Germinal center (tissue), 1 donor: ENCODE results near the gene LCE2A.
A peak's percentile ranks its signal among the peaks of the same experiment; 100 is the strongest.
"Not testable (repeated sequence)": the region's sequence is repeated elsewhere in the genome, so short reads cannot be mapped to it uniquely, and the experiment has no call there.

Experiments
- DNase-seq: peaks from one replicate; pipeline ENCODE4 v3.0.0; 2012; ENCODE audit warnings: mixed read lengths, low spot score

Gene LCE2A

DNA sequence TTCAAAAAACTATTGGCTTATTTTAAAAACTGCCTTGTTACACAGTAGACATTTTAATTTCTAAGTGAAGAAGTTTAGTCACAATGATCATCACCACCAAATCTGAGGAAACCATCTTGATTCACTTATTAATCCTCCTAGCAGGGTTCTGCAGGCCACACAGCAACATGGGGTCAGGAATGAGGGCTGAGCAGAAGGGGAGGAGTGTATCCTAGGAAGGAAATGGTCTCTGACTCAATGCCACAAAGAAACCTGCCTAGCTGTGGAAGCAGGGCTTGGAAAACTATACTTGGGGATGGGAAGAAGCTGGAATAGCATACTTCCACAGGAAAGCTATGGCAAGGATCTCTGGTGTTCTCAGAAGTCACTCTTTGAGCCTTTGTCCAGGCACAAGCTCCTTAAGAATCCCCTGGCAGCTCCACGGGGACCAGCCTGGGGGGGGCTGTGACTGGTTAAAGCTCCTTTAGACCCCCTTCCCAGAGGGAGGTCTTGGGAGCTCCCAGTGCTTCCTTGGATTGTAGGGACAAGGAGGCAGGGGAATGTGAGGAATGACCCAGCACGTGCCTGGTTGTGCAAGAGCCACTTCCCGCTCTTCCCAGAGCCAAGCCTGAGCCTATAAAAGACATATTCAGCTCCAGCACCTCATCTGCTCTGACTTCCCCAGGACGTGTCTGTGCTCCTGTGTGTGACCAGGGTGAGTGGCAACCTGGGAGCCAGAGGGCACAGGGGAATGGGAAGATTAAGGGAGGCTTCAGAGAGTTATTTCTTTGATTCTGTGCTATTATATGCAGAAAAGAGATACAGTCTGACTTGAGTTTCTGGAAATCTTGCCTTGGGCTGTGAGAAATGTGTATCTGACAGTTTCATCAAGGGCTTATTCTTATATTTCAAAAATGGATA is at the start of gene LCE2A:
TSS of gene LCE2A (plus strand) at position 645 of the 900 bp plus-strand sequence. CDS start 557 bp downstream, outside the sequence.
- DNase-seq = no peak

DNA sequence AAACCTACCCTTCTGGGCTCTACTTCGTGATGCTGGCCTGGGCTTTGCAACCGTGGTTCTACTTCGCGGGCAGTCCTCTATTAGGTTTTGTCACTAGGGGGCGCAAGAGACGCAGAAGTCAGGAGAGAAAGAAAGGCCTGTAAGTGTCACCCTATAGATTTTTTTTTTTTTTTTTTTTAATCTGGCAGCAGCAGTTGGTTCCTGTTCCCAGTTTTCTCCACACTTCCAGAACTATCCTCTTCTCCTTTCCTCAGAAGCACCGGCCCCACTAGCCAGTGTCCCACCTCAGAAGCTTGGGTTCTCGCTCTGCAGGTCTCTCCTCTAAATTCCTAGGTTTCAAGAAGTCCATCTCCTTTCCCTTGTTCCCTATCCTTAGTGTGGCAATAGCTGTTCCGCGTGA is 44.0 kb upstream of the LCE2A start:
- peak; percentile 45 for DNase-seq

DNA sequence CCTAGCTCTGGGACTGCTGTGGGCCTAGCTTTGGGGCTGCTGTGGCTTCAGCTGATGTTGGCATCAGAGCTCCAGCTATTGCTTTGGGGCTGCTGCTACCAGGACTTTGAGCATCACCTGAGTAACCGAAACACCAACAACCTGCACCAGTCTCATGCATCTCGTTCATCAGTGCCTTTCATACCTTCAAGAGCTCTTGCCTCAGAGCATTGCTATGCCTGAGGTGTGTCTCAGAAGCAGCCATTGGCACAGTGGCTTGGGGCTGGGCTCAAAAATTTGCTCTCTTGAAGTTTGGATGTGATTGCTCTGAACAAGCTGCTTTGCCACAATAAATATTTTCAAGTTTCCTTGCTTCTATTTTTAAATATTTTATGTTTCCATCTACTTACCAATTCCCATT is 41.7 kb upstream of the LCE2A start:
- no peak for DNase-seq

DNA sequence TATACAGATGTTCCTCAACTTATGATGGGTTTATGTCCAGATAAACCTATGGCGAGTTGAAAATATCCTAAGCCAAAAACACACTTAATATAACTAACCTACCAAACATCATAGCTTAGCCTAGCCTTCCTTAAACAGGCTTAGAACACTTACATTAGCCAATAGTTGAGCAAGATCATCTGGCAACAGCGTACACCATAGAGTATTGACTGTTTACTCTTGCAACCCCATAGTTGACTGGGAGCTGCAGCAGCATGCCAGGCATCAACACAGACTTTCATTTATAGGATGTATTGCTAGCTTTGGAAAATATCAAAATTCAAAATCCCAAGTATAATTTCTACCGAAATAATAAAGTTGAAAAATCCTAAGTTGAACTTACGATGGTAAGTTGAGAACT is 40.5 kb upstream of the LCE2A start:
- DNase-seq = no peak

GRCh38 chr1:152658649-152659048 is 39.5 kb upstream of the LCE2A start:
- DNase-seq = no peak

DNA sequence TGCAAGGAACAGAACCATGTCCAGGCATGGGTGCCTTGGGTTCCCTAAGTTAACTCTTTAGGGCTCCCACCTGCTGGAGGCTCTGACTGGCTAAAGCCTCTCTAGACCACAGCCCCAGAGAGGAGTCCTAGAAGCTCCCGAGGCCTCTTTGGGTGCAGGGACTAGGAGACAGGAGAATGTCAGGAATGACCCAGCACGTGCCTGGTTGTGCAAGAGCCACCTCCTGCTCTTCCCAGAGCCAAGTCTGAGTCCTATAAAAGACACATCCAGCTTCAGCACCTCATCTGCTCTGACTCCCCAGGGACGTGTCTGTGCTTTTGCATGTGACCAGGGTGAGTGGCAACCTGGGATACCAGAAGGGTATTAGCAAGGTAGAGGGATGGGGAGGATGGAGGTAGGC is 35.0 kb upstream of the LCE2A start, which contains the start of gene LCE2D:
TSS of gene LCE2D (plus strand) at position 283 of the 400 bp plus-strand sequence. CDS start 726 bp downstream, outside the sequence.
- no peak for DNase-seq

DNA sequence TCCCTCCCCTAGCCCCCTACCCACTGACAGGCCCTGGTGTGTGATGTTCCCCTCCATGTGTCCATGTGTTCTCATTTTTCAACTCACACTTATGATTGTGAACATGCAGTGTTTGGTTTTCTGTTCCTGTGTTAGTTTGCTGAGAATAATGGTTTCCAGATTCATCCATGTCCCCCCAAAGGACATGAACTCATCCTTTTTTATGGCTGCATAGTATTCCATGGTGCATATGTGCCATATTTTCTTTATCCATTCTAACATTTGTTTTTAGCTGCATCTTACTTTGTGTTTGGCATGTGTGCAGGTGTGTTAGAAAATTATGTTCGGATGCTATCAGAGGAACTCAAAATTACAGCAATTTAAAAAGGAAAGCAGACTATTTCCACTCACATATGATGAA is 32.0 kb upstream of the LCE2A start:
- not testable (repeated sequence) for DNase-seq

DNA sequence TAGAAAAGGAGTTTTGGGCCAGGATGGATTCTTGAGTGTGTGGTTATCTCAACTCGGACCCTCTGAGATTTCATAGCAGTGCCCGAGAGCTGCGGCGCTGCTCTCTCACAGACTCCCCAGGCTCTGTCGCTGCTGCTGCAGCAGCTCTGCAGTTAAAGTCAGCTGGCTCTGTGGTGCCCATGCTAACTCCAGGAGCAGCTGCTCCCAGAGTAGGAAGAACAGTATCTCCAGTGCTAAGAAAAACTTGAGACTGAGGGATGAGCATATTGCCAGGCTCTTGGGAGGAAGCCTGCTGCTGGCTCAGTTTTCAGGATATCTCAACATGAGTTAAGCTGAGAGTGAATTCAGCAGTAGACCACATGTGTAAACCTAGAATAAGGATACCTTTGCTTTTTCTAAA is 30.5 kb upstream of the LCE2A start:
- DNase-seq = no peak

DNA sequence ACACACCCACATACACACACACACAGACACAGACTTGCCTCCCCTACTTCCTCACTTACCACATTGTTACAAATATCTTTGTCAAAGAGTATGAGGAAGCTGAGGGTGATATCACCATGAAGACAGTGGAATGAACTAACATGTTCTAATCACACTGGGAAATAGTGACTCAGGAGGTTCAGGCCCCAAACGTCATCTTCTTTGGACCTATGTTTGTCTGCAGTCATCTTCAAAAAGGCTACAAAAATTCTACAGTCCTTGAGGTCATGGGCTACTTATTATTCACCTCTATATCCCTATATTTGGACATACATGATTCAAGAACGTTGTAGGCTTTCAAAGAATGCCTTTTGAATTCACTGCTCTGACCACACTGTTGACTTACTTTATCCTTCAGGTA is 25.1 kb upstream of the LCE2A start:
- DNase-seq = no peak

- not testable (repeated sequence) for DNase-seq
These were observed 23.2 kb upstream of the LCE2A start, which contains the start of gene LCE2C for GRCh38 chr1:152674983-152675382. Gene LCE2C (plus strand): TSS chr1:152675279. CDS start chr1:152676016, 737 bp downstream.

- DNase-seq = no peak
These were observed 18.7 kb upstream of the LCE2A start for GRCh38 chr1:152679459-152679858.

GRCh38 chr1:152681616-152682015 is 16.5 kb upstream of the LCE2A start:
- no peak for DNase-seq

- DNase-seq = no peak
These were observed 14.3 kb upstream of the LCE2A start for GRCh38 chr1:152683846-152684245.

DNA sequence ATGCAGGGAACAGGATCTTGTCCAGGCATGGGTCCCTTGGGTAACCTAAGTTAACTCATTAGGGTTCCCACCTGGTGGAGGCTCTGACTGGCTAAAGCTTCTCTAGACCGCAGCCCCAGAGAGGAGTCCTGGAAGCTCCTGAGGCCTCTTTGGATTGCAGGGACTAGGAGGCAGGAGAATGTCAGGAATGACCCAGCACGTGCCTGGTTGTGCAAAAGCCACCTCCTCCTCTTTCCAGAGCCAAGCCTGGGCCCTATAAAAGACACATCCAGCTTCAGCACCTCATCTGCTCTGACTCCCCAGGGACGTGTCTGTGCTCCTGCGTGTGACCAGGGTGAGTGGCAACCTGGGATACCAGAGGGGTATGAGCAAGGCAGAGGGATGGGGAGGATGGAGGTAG is 12.3 kb upstream of the LCE2A start, which contains the start of gene LCE2B:
TSS of gene LCE2B (plus strand) at position 301 of the 400 bp plus-strand sequence. CDS start 721 bp downstream, outside the sequence.
- not testable (repeated sequence) for DNase-seq

- no peak for DNase-seq
These were observed 1.6 kb downstream of the LCE2A start for GRCh38 chr1:152699746-152700145.

GRCh38 chr1:152707860-152708259 is 9.7 kb downstream of the LCE2A start, which contains the start of gene LCE4A:
Gene LCE4A (plus strand): TSS chr1:152708160. CDS start chr1:152709076, 916 bp downstream.
- no peak for DNase-seq

- DNase-seq = no peak
These were observed 20.1 kb downstream of the LCE2A start for GRCh38 chr1:152718238-152718637.

- DNase-seq = no peak
These were observed 27.1 kb downstream of the LCE2A start for GRCh38 chr1:152725261-152725660.

- no peak for DNase-seq
These were observed 30.8 kb downstream of the LCE2A start for GRCh38 chr1:152728986-152729385.

DNA sequence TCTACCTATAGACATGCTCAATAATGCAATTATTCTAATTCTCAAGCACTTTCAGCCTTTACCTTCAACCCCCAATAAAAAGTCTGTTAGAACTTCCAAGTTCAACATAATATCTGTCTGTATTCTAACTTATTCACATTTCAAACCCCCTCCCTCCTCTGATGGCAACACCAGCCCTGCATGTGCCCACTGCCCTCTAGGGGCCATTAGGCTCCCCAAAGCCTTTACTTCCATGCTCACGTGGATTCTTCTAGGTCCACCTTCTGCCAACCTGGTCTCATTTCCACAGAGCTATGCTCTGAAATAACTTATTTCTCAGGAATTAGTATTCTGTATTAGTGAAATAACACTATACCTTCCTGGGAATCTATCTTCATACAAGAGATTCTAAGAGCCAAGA is 37.5 kb downstream of the LCE2A start:
- DNase-seq = no peak

GRCh38 chr1:152737997-152738396 is 39.9 kb downstream of the LCE2A start:
- DNase-seq = no peak

GRCh38 chr1:152739841-152740240 is 41.7 kb downstream of the LCE2A start:
- DNase-seq = no peak

GRCh38 chr1:152741656-152742055 is 43.5 kb downstream of the LCE2A start:
- no peak for DNase-seq
